ENCODE measurements around the gene RPS6KA2.
"Not testable (repeated sequence)": the region's sequence is repeated elsewhere in the genome, so short reads cannot be mapped to it uniquely, and the experiment has no call there.

Gene RPS6KA2

GRCh38 chr6:166412156-166412910 is 214.7 kb downstream of the RPS6KA2 start:
- no peak for DNase-seq

- no peak for DNase-seq
These were observed 215.3 kb downstream of the RPS6KA2 start for GRCh38 chr6:166411721-166412151.

- no peak for DNase-seq
These were observed 215.8 kb downstream of the RPS6KA2 start for GRCh38 chr6:166411271-166411670.

- DNase-seq: no peak
These were observed 216.6 kb downstream of the RPS6KA2 start for GRCh38 chr6:166410426-166410935.

DNA sequence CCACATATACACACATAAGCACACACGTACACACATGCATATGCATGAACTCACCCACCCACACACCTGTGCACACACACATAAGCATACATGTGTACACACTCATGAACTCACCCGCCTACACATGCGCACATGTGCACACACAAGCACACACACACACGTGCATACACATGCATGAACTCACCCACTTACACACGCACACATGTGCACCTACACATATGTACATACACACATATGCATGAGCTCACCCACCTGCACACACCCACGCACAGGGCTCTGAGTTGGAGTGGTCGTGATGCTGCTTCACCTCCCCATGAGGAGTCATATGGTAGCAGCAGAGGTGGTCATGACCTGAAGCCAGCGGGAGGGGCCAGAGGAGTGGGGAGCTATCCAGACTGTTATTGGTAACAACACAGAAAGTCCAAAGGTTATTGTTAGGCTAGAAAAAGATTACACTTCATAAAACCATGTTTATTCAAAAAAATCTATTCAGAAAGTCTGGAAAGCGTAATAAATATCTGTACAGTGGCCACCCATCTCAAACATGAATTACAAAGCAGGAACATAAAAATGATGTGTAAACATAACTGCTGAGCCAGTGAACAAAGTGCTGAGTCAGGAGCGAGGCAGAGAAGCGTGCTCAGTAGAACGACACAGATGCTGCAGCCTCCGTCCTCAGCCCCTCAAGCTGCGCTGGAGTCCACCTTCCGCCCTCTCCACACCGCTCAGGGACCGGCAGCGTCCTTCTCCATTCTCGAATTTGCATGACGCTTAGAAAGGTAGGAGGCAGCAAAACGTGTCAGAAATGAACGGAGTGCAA is 217.9 kb downstream of the RPS6KA2 start:
- DNase-seq: no peak

GRCh38 chr6:166406197-166406596 is 220.9 kb downstream of the RPS6KA2 start:
- no peak for DNase-seq

DNA sequence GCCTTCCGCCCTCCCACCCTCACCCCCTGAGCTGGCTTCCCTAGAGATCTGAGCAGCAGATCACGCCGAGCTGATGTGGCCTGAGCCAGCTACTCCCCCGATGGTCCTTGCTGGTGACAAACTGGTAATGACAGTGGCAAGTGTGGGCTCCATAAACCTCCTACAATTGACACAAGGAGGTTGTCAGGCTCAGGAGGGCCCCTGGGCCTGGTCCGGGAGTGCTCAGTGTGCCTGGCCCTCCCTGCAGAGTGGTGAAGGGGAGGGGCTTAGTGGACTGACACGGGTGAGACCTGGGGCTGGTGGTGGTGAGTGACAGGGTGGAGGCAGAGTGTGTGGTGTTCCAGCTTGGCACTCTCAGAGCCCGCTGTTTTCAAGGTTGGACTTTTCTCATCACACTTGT is 221.7 kb downstream of the RPS6KA2 start:
- no peak for DNase-seq

GRCh38 chr6:166402582-166403277 is 224.3 kb downstream of the RPS6KA2 start:
- DNase-seq: no peak

- not testable (repeated sequence) for DNase-seq
These were observed 226.3 kb downstream of the RPS6KA2 start for GRCh38 chr6:166400649-166401250.

GRCh38 chr6:166400181-166400580 is 226.9 kb downstream of the RPS6KA2 start:
- DNase-seq: no peak

GRCh38 chr6:166398348-166398747 is 228.7 kb downstream of the RPS6KA2 start:
- DNase-seq: no peak

DNA sequence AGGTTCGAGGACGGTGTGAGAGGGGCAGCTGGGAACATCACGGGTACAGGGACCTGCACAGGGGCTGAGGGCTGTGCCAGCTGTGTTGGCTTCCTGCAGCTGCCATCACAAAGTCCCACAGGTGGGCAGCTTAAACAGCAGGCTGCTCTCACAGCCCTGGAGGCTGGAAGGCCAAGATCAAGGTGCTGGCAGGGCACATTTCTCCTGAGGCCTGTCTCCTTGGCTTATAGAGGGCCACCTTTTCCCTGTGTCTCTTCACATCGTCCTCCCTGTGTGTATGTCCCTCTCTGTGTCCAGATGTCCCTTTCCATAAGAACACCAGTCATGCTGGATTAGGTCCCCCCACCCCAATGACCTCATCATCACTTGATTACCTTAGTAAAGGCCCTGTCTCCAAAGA is 229.2 kb downstream of the RPS6KA2 start:
- no peak for DNase-seq

DNA sequence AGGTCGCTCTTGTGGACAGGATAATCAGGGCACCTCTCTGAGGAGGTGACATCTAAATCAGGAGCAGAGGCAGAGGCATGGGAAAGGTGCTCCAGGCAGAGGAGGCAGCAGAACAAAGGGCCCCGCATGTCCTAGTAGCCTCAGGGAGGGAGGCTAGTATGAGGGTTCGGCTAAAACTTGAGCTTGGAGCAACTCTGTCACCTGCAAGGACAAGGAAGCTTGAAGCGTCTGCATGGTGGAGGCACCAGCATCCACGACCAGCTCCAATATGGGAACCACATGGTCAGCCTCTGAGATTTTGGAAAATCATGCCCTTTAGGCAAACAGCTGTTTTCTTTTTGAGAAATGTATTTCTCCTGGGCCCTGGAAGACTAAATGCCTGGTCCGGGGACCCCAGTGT is 231.3 kb downstream of the RPS6KA2 start:
- no peak for DNase-seq

DNA sequence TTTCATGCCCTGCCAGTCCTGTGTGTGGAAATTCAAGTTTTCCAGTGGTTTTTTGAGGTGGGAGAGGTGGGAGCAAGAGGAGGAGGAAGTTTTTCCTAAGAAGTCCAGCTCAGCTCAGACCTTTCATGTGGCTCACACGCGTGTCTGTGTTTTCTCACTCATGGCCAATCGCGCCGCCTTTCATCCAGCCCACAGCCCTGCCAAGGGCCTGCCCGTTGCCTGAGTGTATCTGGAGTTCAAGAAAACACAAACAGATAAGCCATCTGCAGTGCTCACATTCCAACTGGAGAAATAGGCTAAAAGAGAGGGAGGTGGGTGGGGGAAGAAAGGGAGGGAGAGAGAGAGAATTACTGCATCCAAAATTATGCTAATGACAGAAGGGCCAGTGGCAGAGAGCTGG is 231.7 kb downstream of the RPS6KA2 start:
- no peak for DNase-seq

GRCh38 chr6:166394036-166394892 is 232.8 kb downstream of the RPS6KA2 start:
- DNase-seq: no peak

DNA sequence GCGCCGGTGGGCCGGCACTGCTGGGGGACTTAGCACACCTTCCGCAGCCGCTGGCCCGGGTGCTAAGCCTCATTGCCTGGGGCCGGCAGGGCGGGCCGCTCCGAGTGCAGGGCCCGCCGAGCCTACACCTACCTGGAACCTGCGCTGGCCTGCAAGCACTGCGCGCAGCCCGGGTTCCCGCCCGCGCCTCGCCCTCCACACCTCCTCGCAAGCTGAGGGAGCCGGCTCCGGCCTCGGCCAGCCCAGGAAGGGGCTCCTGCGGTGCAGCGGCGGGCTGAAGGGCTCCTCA is 233.6 kb downstream of the RPS6KA2 start:
- DNase-seq: no peak

- DNase-seq: not testable (repeated sequence)
These were observed 234.1 kb downstream of the RPS6KA2 start for GRCh38 chr6:166392755-166393534.

DNA sequence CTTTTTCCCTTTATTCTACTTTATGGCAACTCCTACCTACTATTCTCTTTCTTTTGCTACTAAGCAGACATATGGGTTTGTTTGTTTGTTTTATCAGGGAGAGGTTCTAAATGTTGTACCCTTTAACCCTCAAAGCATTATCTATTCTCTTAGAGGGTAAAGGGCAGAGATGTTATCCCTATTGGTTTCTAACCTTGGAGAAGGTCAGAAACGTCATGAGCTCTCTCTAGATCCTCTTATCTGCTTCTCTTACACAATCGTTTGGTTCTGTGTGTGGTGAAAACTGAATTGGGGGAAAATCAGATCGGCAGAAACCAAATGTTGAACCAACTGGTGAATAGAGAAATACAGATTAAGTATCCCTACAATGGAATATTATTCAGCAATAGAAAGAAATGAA is 237.9 kb downstream of the RPS6KA2 start:
- DNase-seq: no peak

GRCh38 chr6:166388290-166389004 is 238.6 kb downstream of the RPS6KA2 start:
- no peak for DNase-seq

DNA sequence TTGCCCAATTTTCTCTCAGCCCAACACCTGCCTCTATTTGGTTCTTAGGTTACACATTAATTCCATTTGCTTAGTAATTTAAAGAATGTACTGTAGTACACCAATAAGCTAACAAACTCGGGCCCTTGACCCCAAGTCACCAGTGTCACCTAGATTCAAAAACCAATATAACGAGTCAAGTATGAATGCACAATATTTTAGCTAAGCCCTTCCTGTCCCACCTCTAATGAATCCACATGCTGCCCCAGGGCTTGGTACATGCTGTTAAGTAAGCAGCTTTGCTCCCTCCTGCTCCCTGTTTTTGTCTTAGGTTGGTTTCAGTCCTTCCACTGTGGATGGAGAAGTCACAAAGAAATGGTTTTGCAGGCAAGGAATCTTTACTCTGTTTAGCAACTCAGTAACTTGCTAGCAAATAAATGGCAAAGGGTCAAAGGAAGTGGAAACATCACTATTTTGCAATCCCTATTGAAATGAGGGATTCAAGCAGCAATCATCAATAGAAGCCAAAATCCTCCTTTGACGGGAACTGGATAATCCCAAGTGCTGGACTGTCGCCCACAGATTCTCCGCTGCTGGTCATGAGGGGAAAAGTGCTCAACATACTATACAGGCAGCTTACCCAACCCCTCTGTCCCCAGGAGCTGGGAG is 239.3 kb downstream of the RPS6KA2 start:
- DNase-seq: no peak
